Neuronal stem cell (in vitro differentiated cells): ENCODE data around the gene KIF26B.

ENCODE experiments used
- DNase-seq: peaks from one replicate; pipeline ENCODE4 v3.0.0-alpha.2; 2013; ENCODE audit warnings: low spot score
- H2AFZ ChIP-seq: one replicate; pipeline ENCODE4 v1.6.1; 2013; ENCODE audit warnings: mild to moderate bottlenecking, low read length, inconsistent platforms
- H2AK5ac ChIP-seq: 2 replicates; pipeline ENCODE4 v1.6.1; 2013; ENCODE audit warnings: low read depth, mild to moderate bottlenecking, inconsistent platforms, low read length, moderate library complexity, mixed read lengths
- H2BK120ac ChIP-seq: 2 replicates; pipeline ENCODE4 v1.6.1; 2013; ENCODE audit warnings: low read depth, mild to moderate bottlenecking, inconsistent platforms, low read length, moderate library complexity, mixed read lengths
- H2BK12ac ChIP-seq: one replicate; pipeline ENCODE4 v1.6.1; 2013; ENCODE audit warnings: low read length, inconsistent platforms
- H2BK15ac ChIP-seq: 2 replicates; pipeline ENCODE4 v1.6.1; 2013; ENCODE audit warnings: mild to moderate bottlenecking, low read length, inconsistent platforms, mixed read lengths
- H2BK5ac ChIP-seq: one replicate; pipeline ENCODE4 v1.6.1; 2013; ENCODE audit warnings: inconsistent platforms, mild to moderate bottlenecking, low read length, moderate library complexity
- H3K14ac ChIP-seq: one replicate; pipeline ENCODE4 v1.6.1; 2013; ENCODE audit warnings: low read length, inconsistent platforms
- H3K18ac ChIP-seq: 2 replicates; pipeline ENCODE4 v1.6.1; 2013; ENCODE audit warnings: low read length, inconsistent platforms
- H3K23ac ChIP-seq: 2 replicates; pipeline ENCODE4 v1.6.1; 2013; ENCODE audit warnings: low read depth, mild to moderate bottlenecking, mixed read lengths, low read length, inconsistent platforms; ENCODE audit not compliant: poor library complexity
- H3K27ac ChIP-seq: replicated peaks from 3 replicates; pipeline ENCODE4 v1.5.1; 2013; ENCODE audit warnings: low read length, inconsistent platforms
- H3K27me3 ChIP-seq, 3 experiments: 2 replicates each; pipeline ENCODE4 v1.6.1; 2013; ENCODE audit warnings: low read length in 3 of 3, mild to moderate bottlenecking in 2 of 3, inconsistent platforms in 1 of 3, low read depth in 1 of 3, mixed read lengths in 1 of 3, moderate library complexity in 1 of 3; ENCODE audit not compliant: control insufficient read depth in 3 of 3, insufficient read depth in 3 of 3
- H3K36me3 ChIP-seq, 2 donors: replicated peaks in 1 of 2; 2 replicates each; pipeline ENCODE4 v1.6.1; 2013; ENCODE audit warnings: low read length in 2 of 2; ENCODE audit not compliant: control insufficient read depth in 2 of 2, insufficient read depth in 2 of 2
- H3K4ac ChIP-seq: 2 replicates; pipeline ENCODE4 v1.6.1; 2013; ENCODE audit warnings: inconsistent platforms, mild to moderate bottlenecking, low read length, moderate library complexity
- H3K4me1 ChIP-seq, 2 donors: 1 replicate in 1 of 2; 2 replicates in 1 of 2; pipeline ENCODE4 v1.6.1; 2013; ENCODE audit warnings: low read length in 2 of 2, low read depth in 1 of 2; ENCODE audit not compliant: control insufficient read depth in 2 of 2, insufficient read depth in 1 of 2
- H3K4me2 ChIP-seq: one replicate; pipeline ENCODE4 v1.6.1; 2013; ENCODE audit warnings: mild to moderate bottlenecking, low read length, inconsistent platforms; ENCODE audit not compliant: insufficient read depth, poor library complexity, severe bottlenecking
- H3K4me3 ChIP-seq, 2 donors: 2 replicates each; pipeline ENCODE4 v1.5.1; 2013; ENCODE audit warnings: low read length in 2 of 2, mild to moderate bottlenecking in 2 of 2, inconsistent platforms in 1 of 2, moderate library complexity in 1 of 2
- H3K79me1 ChIP-seq: one replicate; pipeline ENCODE4 v1.6.1; 2013; ENCODE audit warnings: low read depth, mild to moderate bottlenecking, inconsistent platforms, low read length, moderate library complexity
- H3K9ac ChIP-seq: one replicate; pipeline ENCODE4 v1.6.1; 2013; ENCODE audit warnings: mild to moderate bottlenecking, low read depth, low read length, inconsistent platforms; ENCODE audit not compliant: poor library complexity
- H3K9me3 ChIP-seq, 2 donors: replicated peaks in 1 of 2; 2 replicates each; pipeline versions ENCODE3 to v1.6.1; 2013; ENCODE audit warnings: low read length in 2 of 2, mild to moderate bottlenecking in 2 of 2, inconsistent platforms in 1 of 2, low read depth in 1 of 2, mixed read lengths in 1 of 2, moderate library complexity in 1 of 2; ENCODE audit not compliant: control insufficient read depth in 2 of 2, insufficient read depth in 1 of 2
- H4K8ac ChIP-seq: one replicate; pipeline ENCODE4 v1.6.1; 2013; ENCODE audit warnings: low read depth, mild to moderate bottlenecking, inconsistent platforms, low read length, moderate library complexity
- H4K91ac ChIP-seq: one replicate; pipeline ENCODE4 v1.6.1; 2013; ENCODE audit warnings: low read length, low read depth, mild to moderate bottlenecking, inconsistent platforms; ENCODE audit not compliant: poor library complexity
- WGBS, 2 donors: extraction: QIAGEN DNeasy Blood & Tissue Kit; methylation state at CpG; one replicate each; pipeline ENCODE4 v1.1.7; 2013; ENCODE audit warnings: missing lambda C conversion rate in 2 of 2, mixed read lengths in 1 of 2; ENCODE audit not compliant: insufficient read length in 2 of 2, insufficient replicate concordance in 1 of 2; ENCODE audit errors: extremely low coverage in 2 of 2; 5-methylcytosine and 5-hydroxymethylcytosine counted together

Gene KIF26B

GRCh38 chr1:245277276-245277675 is 122.5 kb downstream of the KIF26B start:
- Histone ChIP-seq H4K8ac (no peak overlapping the region), H4K91ac (no peak overlapping the region), H2AK5ac (no peak overlapping the region), H3K9ac (no peak overlapping the region), H3K18ac (no peak overlapping the region), H3K27ac (no peak overlapping the region), H2BK12ac (no peak overlapping the region), H3K36me3 (no peaks in the 10 kb centered on the region), H3K4me3 (no peak overlapping the region), H2BK15ac (no peak overlapping the region), H2AFZ (no peak overlapping the region), H3K14ac (no peak overlapping the region), H3K4ac (no peak overlapping the region), H2BK120ac (no peak overlapping the region), H3K4me1 (peaks cover 0 to 4% of the 10 kb centered on the region in 2 donors), H3K27me3 (no peaks in the 10 kb centered on the region), H3K9me3 (peaks cover 0 to under 1% of the 10 kb centered on the region in 2 donors), H3K4me2 (no peak overlapping the region), H3K79me1 (no peaks in the 10 kb centered on the region), H2BK5ac (no peak overlapping the region), H3K23ac (no peak overlapping the region)
- whole genome bisulfite sequencing, 2 donors, result no CpG with 5 or more reads among the region's 3 CpGs
- DNase-seq, result no peak

GRCh38 chr1:245278846-245279245 is 124.1 kb downstream of the KIF26B start:
- Histone ChIP-seq H3K4me1 (peaks cover 0 to 4% of the 10 kb centered on the region in 2 donors), H3K36me3 (no peaks in the 10 kb centered on the region), H3K27ac (no peak overlapping the region), H4K91ac (no peak overlapping the region), H4K8ac (no peak overlapping the region), H3K14ac (no peak overlapping the region), H2BK120ac (no peak overlapping the region), H3K4ac (no peak overlapping the region), H3K4me3 (no peak overlapping the region), H2AK5ac (no peak overlapping the region), H2BK12ac (no peak overlapping the region), H3K18ac (no peak overlapping the region), H2BK15ac (no peak overlapping the region), H3K79me1 (no peaks in the 10 kb centered on the region), H3K9ac (no peak overlapping the region), H3K4me2 (no peak overlapping the region), H2AFZ (no peak overlapping the region), H2BK5ac (no peak overlapping the region), H3K27me3 (no peaks in the 10 kb centered on the region), H3K23ac (no peak overlapping the region), H3K9me3 (peaks cover 6 to 8% of the 10 kb centered on the region in 2 donors)
- WGBS, 2 donors, result no CpG with 5 or more reads among the region's 4 CpGs
- DNase-seq, result no peak

- H3K36me3 ChIP-seq, result no peaks in the 10 kb centered on the region
- DNase-seq, result no peak
Measured at GRCh38 chr1:245279346-245279745, 124.6 kb downstream of the KIF26B start.

GRCh38 chr1:245283001-245283400 is 128.2 kb downstream of the KIF26B start:
- H3K9ac ChIP-seq, result no peak overlapping the region
- no peaks in the 10 kb centered on the region for H3K79me1 ChIP-seq
- no peak overlapping the region for H2BK12ac ChIP-seq
- H2AFZ ChIP-seq, result no peak overlapping the region
- no peak overlapping the region for H3K23ac ChIP-seq
- H3K27ac ChIP-seq, result no peak overlapping the region
- H3K14ac ChIP-seq, result no peak overlapping the region
- H3K18ac ChIP-seq, result no peak overlapping the region
- no peak overlapping the region for H2AK5ac ChIP-seq
- no peak overlapping the region for H3K4me2 ChIP-seq
- no peaks in the 10 kb centered on the region for H3K36me3 ChIP-seq
- H2BK15ac ChIP-seq, result no peak overlapping the region
- WGBS, 2 donors, result no CpG with 5 or more reads among the region's 12 CpGs
- H3K27me3 ChIP-seq, result no peaks in the 10 kb centered on the region
- H2BK5ac ChIP-seq, result no peak overlapping the region
- no peak overlapping the region for H4K8ac ChIP-seq
- H3K4me1 ChIP-seq, result peaks cover 0 to 4% of the 10 kb centered on the region in 2 donors
- no peak overlapping the region for H2BK120ac ChIP-seq
- DNase-seq, result no peak
- H3K4me3 ChIP-seq, result no peak overlapping the region
- H4K91ac ChIP-seq, result no peak overlapping the region
- peaks cover 6 to 8% of the 10 kb centered on the region in 2 donors for H3K9me3 ChIP-seq
- no peak overlapping the region for H3K4ac ChIP-seq

More at GRCh38 chr1:245279346-245279745, 124.6 kb downstream of the KIF26B start:
- H3K4me1 ChIP-seq, result peaks cover 0 to 4% of the 10 kb centered on the region in 2 donors
- H3K14ac ChIP-seq, result no peak overlapping the region
- no peak overlapping the region for H4K8ac ChIP-seq
- no peak overlapping the region for H2BK12ac ChIP-seq
- H2BK120ac ChIP-seq, result no peak overlapping the region
- no peak overlapping the region for H2BK5ac ChIP-seq
- no peak overlapping the region for H3K18ac ChIP-seq
- H2BK15ac ChIP-seq, result no peak overlapping the region
- H3K4me2 ChIP-seq, result no peak overlapping the region
- H3K23ac ChIP-seq, result no peak overlapping the region
- no peak overlapping the region for H3K9ac ChIP-seq
- peaks cover 6 to 8% of the 10 kb centered on the region in 2 donors for H3K9me3 ChIP-seq
- no peaks in the 10 kb centered on the region for H3K79me1 ChIP-seq
- H3K4ac ChIP-seq, result no peak overlapping the region
- no peaks in the 10 kb centered on the region for H3K27me3 ChIP-seq
- H3K4me3 ChIP-seq, result no peak overlapping the region
- WGBS, 2 donors, result no CpG with 5 or more reads among the region's 4 CpGs
- H2AFZ ChIP-seq, result no peak overlapping the region
- no peak overlapping the region for H4K91ac ChIP-seq
- H3K27ac ChIP-seq, result no peak overlapping the region
- no peak overlapping the region for H2AK5ac ChIP-seq
